Thyroid gland (tissue), 4 donors: ENCODE results near the gene ELOVL2. TPM values are rescaled to one million over a fixed set of nuclear protein-coding genes. Genes with fewer than 3 reads are reported as not detected.

ENCODE experiments used
- DNase-seq, 2 donors: peaks; one replicate each; pipeline ENCODE4 v3.0.0-alpha.2; 2019
- H3K27ac ChIP-seq, 3 donors: fragments of 200-600 bp; sonication (generic); 1 replicate in 2 of 3; 2 replicates in 1 of 3; pipeline ENCODE4 v1.5.1; 2016 to 2019; ENCODE audit warnings: mild to moderate bottlenecking in 1 of 3, moderate library complexity in 1 of 3
- H3K27me3 ChIP-seq: fragments of 200-600 bp; sonication (generic); one replicate; pipeline ENCODE4 v1.5.1; 2019
- H3K36me3 ChIP-seq, 2 donors: fragments of 200-600 bp; sonication (generic); one replicate each; pipeline ENCODE4 v1.5.1; 2016 to 2019
- H3K4me1 ChIP-seq, 2 donors: fragments of 200-600 bp; sonication (generic); one replicate each; pipeline ENCODE4 v1.5.1; 2017 to 2019
- H3K4me3 ChIP-seq, 3 donors: fragments of 200-600 bp; sonication (generic); replicated peaks in 1 of 3; 1 replicate in 2 of 3; 2 replicates in 1 of 3; pipeline ENCODE4 v1.5.1; 2016; ENCODE audit warnings: mild to moderate bottlenecking in 1 of 3
- H3K9me3 ChIP-seq: fragments of 200-600 bp; sonication (generic); one replicate; pipeline ENCODE4 v1.5.1; 2017
- POLR2A ChIP-seq, 2 donors: fragments of 450-650 bp; IDR thresholded peaks; one replicate each; pipeline ENCODE4 v1.6.1; 2017; ENCODE audit warnings: antibody characterized with exemption in 2 of 2, mild to moderate bottlenecking in 2 of 2, moderate library complexity in 1 of 2
- WGBS, 2 donors: methylation state at CpG; one replicate each; pipeline ENCODE4 v1.1.5; 2017; 5-methylcytosine and 5-hydroxymethylcytosine counted together
- intact Hi-C: fragments of 100-400 bp; cut with DNase I; formaldehyde crosslinking; loops from one replicate; pipeline ENCODE4 v1.15.1; 2023
- total RNA-seq, 4 donors: library from RNA; depleted of rRNA; stranded (reverse); fragments of >200 nt; gene quantifications; one replicate each; pipeline ENCODE4 v1.2.3, GENCODE V29; 2016
- TF ChIP-seq, protein P1 (sequence below), 6 experiments: fragments of 200-600 bp in 3 of 6; fragments of 450-650 bp in 3 of 6; sonication (generic) in 3 of 6; IDR thresholded peaks; one replicate each; pipeline ENCODE4 v1.5.1; 2016 to 2019; ENCODE audit warnings: antibody characterized with exemption in 6 of 6, mild to moderate bottlenecking in 2 of 6, inconsistent platforms in 1 of 6, moderate library complexity in 1 of 6

Gene ELOVL2
- total RNA-seq, 4 donors from 2014 or later: 0.27 to 1.0 (median 0.72) TPM

DNA sequence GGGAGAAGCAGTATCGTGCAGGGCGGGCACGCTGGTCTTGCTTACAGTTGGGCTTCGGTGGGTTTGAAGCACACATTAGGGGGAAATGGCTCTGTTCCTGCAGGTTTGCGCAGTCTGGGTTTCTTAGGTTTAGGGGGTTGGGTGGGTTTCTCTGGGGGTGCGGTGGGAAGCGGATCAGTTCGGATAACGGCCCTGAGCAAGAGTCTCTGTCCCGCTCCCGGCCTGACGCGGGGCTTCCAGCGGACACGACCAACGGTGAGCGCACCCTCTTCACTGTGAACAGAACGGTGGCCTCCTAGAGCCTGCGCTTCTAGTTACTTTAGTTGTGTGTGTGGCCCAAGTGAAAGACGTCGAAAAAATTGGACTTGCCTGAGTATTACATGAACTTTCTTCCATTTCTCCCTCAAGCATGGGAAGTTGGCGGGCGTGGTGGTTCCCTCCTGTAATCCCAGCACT, 635 bp upstream of the ELOVL2 start:
- H3K27ac ChIP-seq: no peak overlapping the region
- no peaks in the 10 kb centered on the region for H3K9me3 ChIP-seq
- no peaks in the 10 kb centered on the region for H3K36me3 ChIP-seq
- H3K4me3 ChIP-seq: no peak overlapping the region
- H3K27me3 ChIP-seq: peaks cover 6% of the 10 kb centered on the region
- WGBS, 2 donors: 29 to 52% methylated on average over 11 to 21 of the region's 23 CpGs
- no peak for TF ChIP-seq POLR2A (IDR thresholded peaks at IDR 0.05)
- TF ChIP-seq, protein P1, sequence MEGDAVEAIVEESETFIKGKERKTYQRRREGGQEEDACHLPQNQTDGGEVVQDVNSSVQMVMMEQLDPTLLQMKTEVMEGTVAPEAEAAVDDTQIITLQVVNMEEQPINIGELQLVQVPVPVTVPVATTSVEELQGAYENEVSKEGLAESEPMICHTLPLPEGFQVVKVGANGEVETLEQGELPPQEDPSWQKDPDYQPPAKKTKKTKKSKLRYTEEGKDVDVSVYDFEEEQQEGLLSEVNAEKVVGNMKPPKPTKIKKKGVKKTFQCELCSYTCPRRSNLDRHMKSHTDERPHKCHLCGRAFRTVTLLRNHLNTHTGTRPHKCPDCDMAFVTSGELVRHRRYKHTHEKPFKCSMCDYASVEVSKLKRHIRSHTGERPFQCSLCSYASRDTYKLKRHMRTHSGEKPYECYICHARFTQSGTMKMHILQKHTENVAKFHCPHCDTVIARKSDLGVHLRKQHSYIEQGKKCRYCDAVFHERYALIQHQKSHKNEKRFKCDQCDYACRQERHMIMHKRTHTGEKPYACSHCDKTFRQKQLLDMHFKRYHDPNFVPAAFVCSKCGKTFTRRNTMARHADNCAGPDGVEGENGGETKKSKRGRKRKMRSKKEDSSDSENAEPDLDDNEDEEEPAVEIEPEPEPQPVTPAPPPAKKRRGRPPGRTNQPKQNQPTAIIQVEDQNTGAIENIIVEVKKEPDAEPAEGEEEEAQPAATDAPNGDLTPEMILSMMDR (IDR thresholded peaks at IDR 0.05): no peak
- intact Hi-C loops: no loop called here
- DNase-seq: no peak
- H3K4me1 ChIP-seq: peaks cover 3 to 11% of the 10 kb centered on the region in 2 donors

DNA sequence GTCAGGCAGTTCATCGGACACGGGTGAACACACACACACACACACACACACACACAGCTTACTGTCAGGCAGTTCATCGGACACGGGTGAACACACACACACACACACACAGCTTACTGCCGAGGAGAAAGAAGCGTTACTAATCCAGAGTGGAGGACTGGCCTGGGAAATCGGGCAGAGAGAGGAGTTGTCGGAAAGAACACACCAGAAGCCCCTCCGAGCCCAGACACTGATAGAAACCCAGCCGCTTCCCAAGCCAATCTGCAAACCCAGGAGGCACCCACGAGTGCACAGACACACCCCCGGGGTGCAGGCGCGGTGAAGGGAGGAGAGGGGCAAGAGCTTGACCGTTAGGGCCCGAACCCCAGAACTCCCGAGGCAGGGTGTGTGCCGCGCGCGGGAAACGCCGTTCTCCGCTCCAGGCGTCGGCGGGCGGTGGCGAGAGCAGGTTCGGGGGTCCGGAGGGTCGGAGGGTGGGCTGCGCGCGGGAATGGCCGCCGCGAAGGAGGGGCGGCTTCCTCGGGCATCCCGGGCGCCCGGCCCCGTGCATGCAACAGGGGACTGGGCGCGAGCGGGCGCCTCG, 636 bp downstream of the ELOVL2 start:
- Histone ChIP-seq H3K27me3 (peaks cover 6% of the 10 kb centered on the region), H3K4me1 (peaks cover 3 to 11% of the 10 kb centered on the region in 2 donors), H3K27ac (no peak overlapping the region), H3K36me3 (no peaks in the 10 kb centered on the region), H3K9me3 (no peaks in the 10 kb centered on the region), H3K4me3 (peak overlapping the region; percentile 14 to 39 (median 22))
- peak in 1 of 2 donors; percentile 43 for DNase-seq
- WGBS, 2 donors: 0 to 3% methylated on average over 3 to 34 of the region's 49 CpGs
- intact Hi-C loops: no loop called here
- TF ChIP-seq POLR2A (IDR thresholded peaks at IDR 0.05): no peak
- TF ChIP-seq, protein P1 (IDR thresholded peaks at IDR 0.05): no peak

DNA sequence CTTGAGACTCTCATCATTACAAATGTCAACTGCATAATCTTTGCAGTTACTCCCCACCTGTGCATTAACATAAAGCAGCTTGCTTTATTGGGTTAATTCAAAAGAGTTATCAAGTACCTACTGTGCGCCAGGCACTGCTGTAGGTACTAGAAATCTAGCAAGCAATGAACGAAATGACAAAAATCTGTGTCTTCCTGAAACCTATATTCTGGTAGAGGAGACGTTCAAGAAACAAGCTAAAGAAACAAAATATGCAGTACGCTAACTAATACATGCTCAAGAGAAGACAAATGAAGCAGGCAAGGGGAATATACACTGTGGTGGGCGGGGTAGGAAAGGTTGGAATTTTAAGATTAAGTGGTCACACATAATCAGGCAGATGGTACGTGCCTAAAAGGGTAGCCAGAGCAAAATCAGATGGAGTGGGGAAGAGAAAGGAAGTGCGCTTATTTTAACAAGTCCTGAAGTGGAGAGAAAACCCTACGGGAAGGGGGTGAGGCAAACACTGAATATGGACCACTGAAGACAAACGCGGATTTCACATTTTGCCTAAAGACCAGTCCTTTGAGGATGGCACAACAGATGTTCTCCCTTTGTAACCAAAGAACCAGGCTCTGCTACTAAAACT, 1.2 kb downstream of the ELOVL2 start:
- DNase-seq: no peak
- TF ChIP-seq, protein P1 (IDR thresholded peaks at IDR 0.05): no peak
- TF ChIP-seq POLR2A (IDR thresholded peaks at IDR 0.05): no peak
- intact Hi-C loops: no loop called here
- Histone ChIP-seq H3K27ac (no peak overlapping the region), H3K9me3 (no peaks in the 10 kb centered on the region), H3K4me1 (peaks cover 3 to 11% of the 10 kb centered on the region in 2 donors), H3K4me3 (no peak overlapping the region), H3K27me3 (peaks cover 6% of the 10 kb centered on the region), H3K36me3 (no peaks in the 10 kb centered on the region)
- WGBS, 2 donors: 36 to 37% methylated on average over 10 of the region's 10 CpGs

DNA sequence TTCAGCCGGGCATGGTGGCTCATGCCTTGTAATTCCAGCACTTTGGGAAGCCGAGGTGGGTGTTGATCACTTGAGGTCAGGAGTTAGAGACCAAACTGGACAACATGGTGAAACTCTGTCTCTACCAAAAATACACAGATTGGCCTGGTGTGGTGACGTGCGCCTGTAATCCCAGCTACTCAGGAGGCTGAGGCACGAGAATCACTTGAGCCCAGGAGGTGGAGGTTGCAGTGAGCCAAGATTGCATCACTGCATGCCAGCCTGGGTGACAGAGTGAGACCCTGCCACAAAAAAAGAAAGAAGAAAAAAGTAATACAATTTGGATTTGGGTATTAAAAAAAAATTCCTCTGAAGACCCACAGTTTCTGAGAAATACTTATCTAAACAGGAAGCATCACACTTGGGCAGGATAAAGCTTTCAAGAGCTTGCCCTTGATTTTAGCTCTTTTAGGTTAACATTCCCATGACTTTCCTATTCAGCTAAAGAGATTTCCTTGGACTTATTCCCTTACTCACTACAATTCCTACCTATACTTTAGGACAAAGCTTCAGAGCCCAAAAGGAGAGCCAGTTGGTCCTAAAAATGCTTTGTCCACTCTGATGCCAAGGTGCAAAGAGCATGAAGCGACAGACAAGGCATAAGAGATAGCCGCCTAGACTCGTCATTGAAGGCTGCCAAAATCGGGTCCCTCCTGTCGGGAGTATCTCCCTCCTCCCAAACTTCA, 1.9 kb downstream of the ELOVL2 start:
- no peak for TF ChIP-seq POLR2A (IDR thresholded peaks at IDR 0.05)
- TF ChIP-seq, protein P1 (IDR thresholded peaks at IDR 0.05): no peak
- H3K9me3 ChIP-seq: no peaks in the 10 kb centered on the region
- H3K4me3 ChIP-seq: no peak overlapping the region
- intact Hi-C loops: no loop called here
- no peak for DNase-seq
- H3K27ac ChIP-seq: no peak overlapping the region
- WGBS, 2 donors: 67 to 77% methylated on average over 10 of the region's 10 CpGs
- peaks cover 6% of the 10 kb centered on the region for H3K27me3 ChIP-seq
- no peaks in the 10 kb centered on the region for H3K36me3 ChIP-seq
- H3K4me1 ChIP-seq: peaks cover 3 to 11% of the 10 kb centered on the region in 2 donors

DNA sequence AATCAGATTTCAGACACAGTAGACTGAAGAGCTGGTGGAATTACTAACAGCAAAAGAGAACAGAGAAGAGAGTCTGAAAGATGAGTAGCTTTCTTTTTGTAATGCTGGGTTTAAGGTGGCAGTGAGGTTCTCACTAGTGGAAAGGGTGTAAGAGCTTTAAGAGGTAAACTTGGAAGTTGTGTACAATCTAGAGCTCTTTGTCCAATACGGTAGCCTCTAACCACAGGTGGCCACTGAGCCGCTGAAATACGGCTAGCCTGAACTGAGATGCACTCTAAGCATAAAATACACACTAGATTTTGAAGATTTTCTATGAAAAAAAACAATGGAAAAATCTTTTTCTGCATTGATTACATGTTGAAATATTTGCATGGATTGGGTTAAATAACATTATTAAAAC, 4.0 kb downstream of the ELOVL2 start:
- no peaks in the 10 kb centered on the region for H3K36me3 ChIP-seq
- no peak overlapping the region for H3K4me3 ChIP-seq
- no peak for DNase-seq
- intact Hi-C loops: no loop called here
- 76 to 84% methylated on average over 3 of the region's 3 CpGs for WGBS, 2 donors
- H3K27me3 ChIP-seq: peaks cover 6% of the 10 kb centered on the region
- no peak for TF ChIP-seq POLR2A (IDR thresholded peaks at IDR 0.05)
- TF ChIP-seq, protein P1 (IDR thresholded peaks at IDR 0.05): no peak
- H3K4me1 ChIP-seq: peaks cover 3 to 11% of the 10 kb centered on the region in 2 donors
- no peaks in the 10 kb centered on the region for H3K9me3 ChIP-seq
- H3K27ac ChIP-seq: no peak overlapping the region
